Fibroblast of lung (primary cell): ENCODE measurements around the gene NBEA. TPM values are rescaled to one million over a fixed set of nuclear protein-coding genes. Genes with fewer than 3 reads are reported as not detected.

ENCODE experiments used
- DNase-seq, 2 donors: peaks; one replicate each; pipeline versions ENCODE4 v3.0.0 to v3.0.0-alpha.2; 2010; ENCODE audit warnings: low read depth in 2 of 2
- H2AFZ ChIP-seq: 2 replicates; pipeline ENCODE4 v1.5.1; 2012; ENCODE audit warnings: low read length, control low read depth, inconsistent platforms
- H3K27ac ChIP-seq: 2 replicates; pipeline ENCODE4 v1.5.1; 2011; ENCODE audit warnings: low read length, control low read depth; ENCODE audit not compliant: insufficient read depth
- H3K27me3 ChIP-seq: 2 replicates; pipeline ENCODE4 v1.5.1; 2011; ENCODE audit warnings: mild to moderate bottlenecking, low read length; ENCODE audit not compliant: control insufficient read depth, insufficient read depth
- H3K36me3 ChIP-seq: 2 replicates; pipeline ENCODE4 v1.5.1; 2011; ENCODE audit warnings: low read length; ENCODE audit not compliant: control insufficient read depth, insufficient read depth
- H3K4me1 ChIP-seq: 2 replicates; pipeline ENCODE4 v1.5.1; 2011; ENCODE audit warnings: low read length; ENCODE audit not compliant: control insufficient read depth, insufficient read depth; ENCODE audit errors: extremely low read depth
- H3K4me2 ChIP-seq: 2 replicates; pipeline ENCODE4 v1.5.1; 2011; ENCODE audit warnings: low read length, control low read depth; ENCODE audit not compliant: insufficient read depth; ENCODE audit errors: extremely low read depth
- H3K4me3 ChIP-seq, 4 experiments: fragments of 200-600 bp in 1 of 4; sonication (generic) in 1 of 4; replicated peaks in 1 of 4; 2 replicates each; pipeline ENCODE4 v1.5.1; 2011 to 2016; ENCODE audit warnings: low read length in 4 of 4, low read depth in 3 of 4, mild to moderate bottlenecking in 3 of 4, control low read depth in 2 of 4, inconsistent platforms in 1 of 4, mixed read lengths in 1 of 4; ENCODE audit not compliant: insufficient read depth in 1 of 4; ENCODE audit errors: control extremely low read depth in 1 of 4
- H3K79me2 ChIP-seq: 2 replicates; pipeline ENCODE4 v1.5.1; 2012; ENCODE audit warnings: mild to moderate bottlenecking, low read length, inconsistent platforms; ENCODE audit not compliant: control insufficient read depth, insufficient read depth
- H3K9ac ChIP-seq: 2 replicates; pipeline ENCODE4 v1.5.1; 2011; ENCODE audit warnings: mild to moderate bottlenecking, low read length, control low read depth; ENCODE audit not compliant: insufficient read depth
- H3K9me3 ChIP-seq: 2 replicates; pipeline ENCODE4 v1.5.1; 2012; ENCODE audit warnings: low read depth, low read length; ENCODE audit not compliant: control insufficient read depth, insufficient read depth
- H4K20me1 ChIP-seq: 2 replicates; pipeline ENCODE4 v1.5.1; 2011; ENCODE audit warnings: low read length; ENCODE audit not compliant: control insufficient read depth, insufficient read depth; ENCODE audit errors: extremely low read depth
- EZH2 ChIP-seq: IDR thresholded peaks from 2 replicates; pipeline ENCODE4 v1.5.1; 2012; ENCODE audit warnings: low read length, control low read depth, mild to moderate bottlenecking; ENCODE audit errors: missing control alignments
- polyA plus RNA-seq, 2 donors: library from polyadenylated mRNA; depleted of rRNA in 1 of 2; stranded (reverse) in 1 of 2; unstranded in 1 of 2; fragments of >200 nt; gene quantifications; 2 replicates each; pipeline ENCODE4 v1.2.1, GENCODE V29; 2011 to 2012; ENCODE audit warnings: missing spikeins in 1 of 2
- total RNA-seq: library from RNA; depleted of rRNA; stranded (reverse); fragments of >200 nt; gene quantifications from 2 replicates; pipeline ENCODE4 v1.2.1, GENCODE V29; 2014
- TF ChIP-seq, protein P1 (sequence below), 2 donors: IDR thresholded peaks in 1 of 2; conservative IDR thresholded peaks in 1 of 2; 1 replicate in 1 of 2; 2 replicates in 1 of 2; pipeline ENCODE4 v1.5.1; 2011 to 2012; ENCODE audit warnings: low read length in 2 of 2, control low read depth in 1 of 2, inconsistent platforms in 1 of 2, low read depth in 1 of 2, mild to moderate bottlenecking in 1 of 2

The NBEA gene
- total and polyA plus RNA-seq, 2 donors (not counting 1 experiment from before 2014, with no cell fraction given): 3.6 to 7.8 TPM

- Histone ChIP-seq H3K4me1 (no peaks in the 10 kb centered on the region), H3K4me2 (no peak overlapping the region), H3K9ac (no peak overlapping the region), H2AFZ (no peak overlapping the region), H4K20me1 (no peaks in the 10 kb centered on the region), H3K9me3 (no peaks in the 10 kb centered on the region), H3K36me3 (no peaks in the 10 kb centered on the region), H3K27ac (no peak overlapping the region), H3K79me2 (no peaks in the 10 kb centered on the region), H3K27me3 (no peaks in the 10 kb centered on the region), H3K4me3 (no peak overlapping the region)
- TF ChIP-seq, protein P1, sequence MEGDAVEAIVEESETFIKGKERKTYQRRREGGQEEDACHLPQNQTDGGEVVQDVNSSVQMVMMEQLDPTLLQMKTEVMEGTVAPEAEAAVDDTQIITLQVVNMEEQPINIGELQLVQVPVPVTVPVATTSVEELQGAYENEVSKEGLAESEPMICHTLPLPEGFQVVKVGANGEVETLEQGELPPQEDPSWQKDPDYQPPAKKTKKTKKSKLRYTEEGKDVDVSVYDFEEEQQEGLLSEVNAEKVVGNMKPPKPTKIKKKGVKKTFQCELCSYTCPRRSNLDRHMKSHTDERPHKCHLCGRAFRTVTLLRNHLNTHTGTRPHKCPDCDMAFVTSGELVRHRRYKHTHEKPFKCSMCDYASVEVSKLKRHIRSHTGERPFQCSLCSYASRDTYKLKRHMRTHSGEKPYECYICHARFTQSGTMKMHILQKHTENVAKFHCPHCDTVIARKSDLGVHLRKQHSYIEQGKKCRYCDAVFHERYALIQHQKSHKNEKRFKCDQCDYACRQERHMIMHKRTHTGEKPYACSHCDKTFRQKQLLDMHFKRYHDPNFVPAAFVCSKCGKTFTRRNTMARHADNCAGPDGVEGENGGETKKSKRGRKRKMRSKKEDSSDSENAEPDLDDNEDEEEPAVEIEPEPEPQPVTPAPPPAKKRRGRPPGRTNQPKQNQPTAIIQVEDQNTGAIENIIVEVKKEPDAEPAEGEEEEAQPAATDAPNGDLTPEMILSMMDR (conservative IDR thresholded peaks at IDR 0.05 in 1 of 2, IDR thresholded peaks at IDR 0.05 in 1 of 2; ENCODE audit: low read depth in 1 of 2, low read length in 2 of 2): no peak
- no peak for TF ChIP-seq EZH2
- DNase-seq: no peak
Measured at GRCh38 chr13:35179920-35180663, 238.0 kb downstream of the NBEA start.

GRCh38 chr13:35190241-35190640, 248.2 kb downstream of the NBEA start:
- Histone ChIP-seq H3K9ac (no peak overlapping the region), H3K4me2 (no peak overlapping the region), H3K27me3 (no peaks in the 10 kb centered on the region), H3K27ac (no peak overlapping the region), H3K9me3 (no peaks in the 10 kb centered on the region), H4K20me1 (no peaks in the 10 kb centered on the region), H3K4me1 (no peaks in the 10 kb centered on the region), H3K79me2 (no peaks in the 10 kb centered on the region), H3K36me3 (no peaks in the 10 kb centered on the region), H3K4me3 (no peak overlapping the region), H2AFZ (no peak overlapping the region)
- DNase-seq: peak in 1 of 2 donors; percentile 29
- TF ChIP-seq, protein P1 (conservative IDR thresholded peaks at IDR 0.05 in 1 of 2, IDR thresholded peaks at IDR 0.05 in 1 of 2; ENCODE audit: low read depth in 1 of 2, low read length in 2 of 2): no peak
- TF ChIP-seq EZH2: no peak

DNA sequence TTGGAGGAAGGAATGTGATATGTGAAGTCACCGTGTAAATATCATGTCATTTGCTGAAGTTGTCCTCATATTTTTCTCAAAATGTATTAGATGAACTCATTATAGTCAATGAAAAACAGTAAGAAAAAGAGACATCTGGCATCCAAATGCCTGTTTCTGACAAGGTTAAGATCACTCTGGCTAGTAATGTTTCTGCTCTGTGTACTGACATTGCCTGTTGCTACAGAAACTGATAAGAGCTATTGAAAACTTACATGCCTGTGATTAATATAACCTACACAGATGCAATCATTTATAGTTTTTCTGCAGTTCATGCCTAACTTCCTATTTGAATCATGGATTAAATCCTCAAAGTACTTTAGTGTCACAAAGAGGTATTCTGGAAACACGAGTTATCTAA, 249.8 kb downstream of the NBEA start:
- Histone ChIP-seq H3K36me3 (no peaks in the 10 kb centered on the region), H3K79me2 (no peaks in the 10 kb centered on the region), H3K4me1 (no peaks in the 10 kb centered on the region), H3K27ac (no peak overlapping the region), H3K9ac (no peak overlapping the region), H4K20me1 (no peaks in the 10 kb centered on the region), H3K4me2 (no peak overlapping the region), H2AFZ (no peak overlapping the region), H3K27me3 (no peaks in the 10 kb centered on the region), H3K4me3 (no peak overlapping the region), H3K9me3 (no peaks in the 10 kb centered on the region)
- TF ChIP-seq, protein P1 (conservative IDR thresholded peaks at IDR 0.05 in 1 of 2, IDR thresholded peaks at IDR 0.05 in 1 of 2; ENCODE audit: low read depth in 1 of 2, low read length in 2 of 2): no peak
- no peak for TF ChIP-seq EZH2
- peak in 1 of 2 donors; percentile 2 for DNase-seq
